H1 (cell line): ENCODE measurements around the gene NUBP2. TPM values are rescaled to one million over a fixed set of nuclear protein-coding genes. Genes with fewer than 3 reads are reported as not detected.

ENCODE experiments used
- CTCF ChIA-PET: fragments of 300-600 bp; sonication (Branson Sonifier 250); formaldehyde crosslinking; loops from one replicate; lab custom pipeline; 2021; ENCODE audit not compliant: partially characterized antibody; lab: Charles Lee
- POLR2A ChIA-PET: fragments of 300-600 bp; sonication (Branson Sonifier 250); formaldehyde crosslinking; loops from one replicate; lab custom pipeline; 2021; ENCODE audit warnings: inconsistent platforms; ENCODE audit not compliant: partially characterized antibody; lab: Charles Lee
- DNase-seq, 2 experiments: peaks; one replicate each; pipeline versions ENCODE4 v3.0.0 to v3.0.0-alpha.2; 2010 to 2022; ENCODE audit warnings: low spot score in 2 of 2, low read depth in 1 of 2, mixed read lengths in 1 of 2
- FAIRE-seq: peaks from 2 replicates; lab custom pipeline; 2011; peaks lifted over from hg19 to GRCh38; lab: Jason Lieb, UNC
- H2AFZ ChIP-seq: 2 replicates; pipeline ENCODE4 v1.8.1; 2012; ENCODE audit warnings: low read length, inconsistent platforms
- H2AK5ac ChIP-seq: 2 replicates; pipeline ENCODE4 v1.6.1; 2013; ENCODE audit warnings: low read depth, low read length
- H2BK120ac ChIP-seq: replicated peaks from 2 replicates; pipeline ENCODE3; 2013; ENCODE audit warnings: low read depth, low read length, inconsistent platforms
- H2BK12ac ChIP-seq: 2 replicates; pipeline ENCODE4 v1.6.1; 2013; ENCODE audit warnings: low read depth, low read length
- H2BK15ac ChIP-seq: 2 replicates; pipeline ENCODE4 v1.6.1; 2013; ENCODE audit warnings: low read length
- H2BK20ac ChIP-seq: 2 replicates; pipeline ENCODE4 v1.6.1; 2013; ENCODE audit warnings: low read length
- H2BK5ac ChIP-seq: 2 replicates; pipeline ENCODE4 v1.6.1; 2013; ENCODE audit warnings: low read depth, low read length
- H3K14ac ChIP-seq: 2 replicates; pipeline ENCODE4 v1.6.1; 2013; ENCODE audit warnings: inconsistent platforms; ENCODE audit not compliant: insufficient read length
- H3K18ac ChIP-seq: 2 replicates; pipeline ENCODE4 v1.6.1; 2013; ENCODE audit warnings: low read length; ENCODE audit errors: extremely low read depth
- H3K23ac ChIP-seq: 2 replicates; pipeline ENCODE4 v1.6.1; 2013; ENCODE audit warnings: inconsistent platforms; ENCODE audit not compliant: insufficient read length
- H3K23me2 ChIP-seq: 2 replicates; pipeline ENCODE4 v1.6.1; 2013; ENCODE audit warnings: low read depth, low read length
- H3K27ac ChIP-seq: 2 replicates; pipeline ENCODE4 v1.6.1; 2011; ENCODE audit warnings: low read depth, low read length, inconsistent platforms
- H3K27me3 ChIP-seq, 4 experiments: replicated peaks in 1 of 4; 1 replicate in 1 of 4; 2 replicates in 3 of 4; pipeline versions ENCODE4 v1.6.1 to v1.8.1; 2011 to 2013; ENCODE audit warnings: low read length in 3 of 4, mild to moderate bottlenecking in 3 of 4, inconsistent platforms in 2 of 4, mixed read lengths in 2 of 4, moderate library complexity in 1 of 4; ENCODE audit not compliant: control insufficient read depth in 3 of 4, insufficient read depth in 3 of 4; ENCODE audit errors: extremely low read depth in 1 of 4
- H3K36me3 ChIP-seq, 4 experiments: 2 replicates each; pipeline versions ENCODE4 v1.6.1 to v1.8.1; 2011 to 2013; ENCODE audit warnings: mild to moderate bottlenecking in 4 of 4, low read length in 3 of 4, moderate library complexity in 2 of 4, control low read depth in 1 of 4, inconsistent platforms in 1 of 4; ENCODE audit not compliant: insufficient read depth in 4 of 4, control insufficient read depth in 2 of 4
- H3K4ac ChIP-seq: replicated peaks from 2 replicates; pipeline ENCODE3; 2013; ENCODE audit warnings: low read length, low read depth, mixed read lengths, inconsistent platforms; ENCODE audit not compliant: insufficient read length
- H3K4me1 ChIP-seq, 4 experiments: replicated peaks in 1 of 4; 1 replicate in 1 of 4; 2 replicates in 3 of 4; pipeline versions ENCODE4 v1.6.1 to v1.8.1; 2011 to 2013; ENCODE audit warnings: low read length in 3 of 4, inconsistent platforms in 2 of 4, mixed read lengths in 1 of 4; ENCODE audit not compliant: insufficient read depth in 4 of 4, control insufficient read depth in 3 of 4
- H3K4me2 ChIP-seq, 2 experiments: 2 replicates each; pipeline versions ENCODE4 v1.6.1 to v1.8.1; 2011 to 2013; ENCODE audit warnings: low read depth in 2 of 2, low read length in 2 of 2, control low read depth in 1 of 2, inconsistent platforms in 1 of 2, mild to moderate bottlenecking in 1 of 2; ENCODE audit not compliant: insufficient read depth in 1 of 2
- H3K4me3 ChIP-seq, 4 experiments: fragments of 200-600, 300-600 bp in 1 of 4; sonication (generic), shearing (Covaris generic), sonication (Bioruptor Twin) in 1 of 4; 2 replicates each; pipeline versions ENCODE4 v1.5.1 to v1.8.1; 2011 to 2016; ENCODE audit warnings: low read length in 4 of 4, low read depth in 3 of 4, control low read depth in 2 of 4, inconsistent platforms in 2 of 4, mild to moderate bottlenecking in 2 of 4, mixed read lengths in 1 of 4, moderate library complexity in 1 of 4; ENCODE audit not compliant: insufficient read depth in 2 of 4; ENCODE audit errors: extremely low read depth in 1 of 4
- H3K56ac ChIP-seq: replicated peaks from 2 replicates; pipeline ENCODE3; 2013; ENCODE audit warnings: low read depth, mild to moderate bottlenecking, mixed read lengths, low read length, inconsistent platforms; ENCODE audit not compliant: insufficient read length
- H3K79me1 ChIP-seq: 2 replicates; pipeline ENCODE4 v1.6.1; 2013; ENCODE audit warnings: low read depth, low read length, control low read depth
- H3K79me2 ChIP-seq, 2 experiments: 2 replicates each; pipeline versions ENCODE4 v1.6.1 to v1.8.1; 2012 to 2013; ENCODE audit warnings: low read length in 2 of 2, mild to moderate bottlenecking in 2 of 2, inconsistent platforms in 1 of 2; ENCODE audit not compliant: insufficient read depth in 2 of 2, control insufficient read depth in 1 of 2
- H3K9ac ChIP-seq, 4 experiments: replicated peaks in 1 of 4; 1 replicate in 1 of 4; 2 replicates in 3 of 4; pipeline versions ENCODE4 v1.6.1 to v1.8.1; 2011 to 2013; ENCODE audit warnings: low read depth in 3 of 4, low read length in 3 of 4, control low read depth in 2 of 4, mild to moderate bottlenecking in 2 of 4, moderate library complexity in 2 of 4, inconsistent platforms in 1 of 4; ENCODE audit errors: extremely low read depth in 1 of 4
- H3K9me3 ChIP-seq, 2 experiments: 2 replicates each; pipeline versions ENCODE4 v1.6.1 to v1.8.1; 2012 to 2013; ENCODE audit warnings: mild to moderate bottlenecking in 2 of 2, moderate library complexity in 2 of 2, control low read depth in 1 of 2, inconsistent platforms in 1 of 2, low read depth in 1 of 2, low read length in 1 of 2, mixed read lengths in 1 of 2; ENCODE audit not compliant: insufficient read depth in 2 of 2
- H4K20me1 ChIP-seq, 2 experiments: replicated peaks in 1 of 2; 2 replicates each; pipeline versions ENCODE3 to v1.8.1; 2011 to 2013; ENCODE audit warnings: inconsistent platforms in 2 of 2, low read length in 2 of 2, mild to moderate bottlenecking in 1 of 2; ENCODE audit not compliant: insufficient read depth in 2 of 2, control insufficient read depth in 1 of 2
- H4K5ac ChIP-seq: 2 replicates; pipeline ENCODE4 v1.6.1; 2013; ENCODE audit warnings: low read length, low read depth, mixed read lengths, inconsistent platforms; ENCODE audit not compliant: insufficient read length
- H4K8ac ChIP-seq: 2 replicates; pipeline ENCODE4 v1.8.0; 2013; ENCODE audit warnings: mild to moderate bottlenecking, moderate library complexity, low read length, inconsistent platforms; ENCODE audit not compliant: insufficient read depth; ENCODE audit errors: extremely low read depth
- H4K91ac ChIP-seq: replicated peaks from 2 replicates; pipeline ENCODE3; 2013; ENCODE audit warnings: low read length, mixed read lengths, inconsistent platforms; ENCODE audit not compliant: insufficient read length
- BCL11A ChIP-seq, 2 experiments: IDR thresholded peaks; one replicate each; pipeline ENCODE4 v1.6.1; 2011; ENCODE audit warnings: low read depth in 2 of 2, low read length in 2 of 2, mild to moderate bottlenecking in 2 of 2
- KDM1A ChIP-seq: fragments of 200-600, 300-600 bp; sonication (generic); IDR thresholded peaks from 2 replicates; pipeline ENCODE4 v1.7.1; 2016; ENCODE audit warnings: mild to moderate bottlenecking, low read length, borderline replicate concordance
- KDM4A ChIP-seq: IDR thresholded peaks from one replicate; pipeline ENCODE4 v1.7.1; 2012; ENCODE audit warnings: low read depth, mild to moderate bottlenecking, moderate library complexity, low read length, inconsistent platforms; ENCODE audit not compliant: severe bottlenecking
- MAFK ChIP-seq: IDR thresholded peaks from 2 replicates; pipeline ENCODE4 v1.6.1; 2012; ENCODE audit warnings: low read depth, mild to moderate bottlenecking, improper control_type of control experiment, low read length
- PHF8 ChIP-seq: fragments of 200-600 bp; sonication (generic); conservative IDR thresholded peaks from 2 replicates; pipeline ENCODE4 v1.7.1; 2012; ENCODE audit warnings: low read depth, mild to moderate bottlenecking, inconsistent platforms, low read length, moderate library complexity
- POU5F1 ChIP-seq: IDR thresholded peaks from 2 replicates; pipeline ENCODE4 v1.6.1; 2011; ENCODE audit warnings: low read depth, mild to moderate bottlenecking, low read length, moderate library complexity
- RBBP5 ChIP-seq: IDR thresholded peaks from 2 replicates; pipeline ENCODE4 v1.7.1; 2012; ENCODE audit warnings: low read depth, mild to moderate bottlenecking, inconsistent platforms, low read length, moderate library complexity, borderline replicate concordance
- RFX5 ChIP-seq: IDR thresholded peaks from 2 replicates; pipeline ENCODE4 v1.6.1; 2011; ENCODE audit warnings: low read depth, low read length, improper control_type of control experiment, borderline replicate concordance
- RXRA ChIP-seq: IDR thresholded peaks from 2 replicates; pipeline ENCODE4 v1.6.1; 2011; ENCODE audit warnings: low read depth, mild to moderate bottlenecking, low read length, moderate library complexity; ENCODE audit not compliant: insufficient read depth
- SP2 ChIP-seq: IDR thresholded peaks from 2 replicates; pipeline ENCODE4 v1.6.1; 2012; ENCODE audit warnings: mild to moderate bottlenecking, low read length, inconsistent platforms
- TAF1 ChIP-seq: IDR thresholded peaks from 2 replicates; pipeline ENCODE4 v1.6.1; 2011; ENCODE audit warnings: mild to moderate bottlenecking, low read depth, low read length
- TEAD4 ChIP-seq: IDR thresholded peaks from 2 replicates; pipeline ENCODE4 v1.6.1; 2012; ENCODE audit warnings: low read depth, low read length, inconsistent platforms, mixed read lengths
- WGBS, 2 experiments: shearing (Covaris generic) in 1 of 2; methylation state at CpG; one replicate each; pipeline versions ENCODE4 v1.1.6 to v1.1.7; 2013 to 2015; ENCODE audit warnings: low lambda C conversion rate in 2 of 2, mixed read lengths in 2 of 2, inconsistent platforms in 1 of 2, low coverage in 1 of 2, missing lambda C conversion rate in 1 of 2; ENCODE audit not compliant: insufficient replicate concordance in 2 of 2, insufficient coverage in 1 of 2, insufficient read length in 1 of 2; ENCODE audit errors: extremely low coverage in 1 of 2, missing lambda C conversion rate in 1 of 2; 5-methylcytosine and 5-hydroxymethylcytosine counted together
- polyA plus RNA-seq, 7 experiments: library from polyadenylated mRNA; depleted of rRNA in 3 of 7; stranded (reverse) in 5 of 7; unstranded in 2 of 7; fragments of >200 nt in 5 of 7; fragments of 200-250 nt in 2 of 7; gene quantifications; 1 replicate in 5 of 7; 2 replicates in 1 of 7; 4 replicates in 1 of 7; pipeline versions ENCODE4 v1.2.1 to v1.2.3, GENCODE V29; 2011 to 2013; ENCODE audit warnings: missing spikeins in 2 of 7, mixed read lengths in 2 of 7
- total RNA-seq: library from RNA; stranded (reverse); fragmentation: NEBNext Ultra II Directional; extraction: Animal tissue kit (Norgen Biotek cat#: 25700); gene quantifications from 2 replicates; pipeline ENCODE4 v1.2.1, GENCODE V29; 2021

The NUBP2 gene
- total and polyA plus RNA-seq, 2 of the 8 experiments (the other 6 are each of a cell fraction or from before 2014, with no cell fraction given), result 70.3 to 96.9 TPM

GRCh38 chr16:1781254-1781653 is 1.5 kb upstream of the NUBP2 start:
- Histone ChIP-seq H2BK12ac (no peak overlapping the region), H2BK20ac (no peak overlapping the region), H3K4me2 (peak overlapping the region; percentile 81 to 92), H3K23me2 (peaks cover 3% of the 10 kb centered on the region; the same call in 1 of the 2 replicates), H3K79me2 (peaks cover 0 to 29% of the 10 kb centered on the region in 2 experiments; a peak in 2 of 4 replicates), H3K23ac (no peak overlapping the region), H3K9me3 (no peaks in the 10 kb centered on the region), H2BK15ac (no peak overlapping the region), H2BK120ac (no peak overlapping the region), H4K5ac (no peak overlapping the region), H3K4ac (no peak overlapping the region), H3K4me1 (peaks cover 0 to 7% (median 4%) of the 10 kb centered on the region in 4 experiments; a peak in 5 of 7 replicates), H3K14ac (no peak overlapping the region), H3K36me3 (peaks cover 0 to 12% (median 5%) of the 10 kb centered on the region in 4 experiments; a peak in 6 of 8 replicates), H3K27ac (no peak overlapping the region), H2AFZ (no peak overlapping the region), H3K79me1 (peaks cover 16% of the 10 kb centered on the region), H3K18ac (no peak overlapping the region), H4K91ac (no peak overlapping the region), H2AK5ac (0 out of 2 replicates have a peak overlapping the region, but pooled peaks have one; percentile 48), H2BK5ac (0 out of 2 replicates have a peak overlapping the region, but pooled peaks have one; percentile 8), H3K4me3 (peak overlapping the region; percentile 63 to 98 (median 76)), H4K8ac (no peak overlapping the region; the same call in 1 of the 2 replicates), H3K9ac (peak overlapping the region in 3 of 4 experiments; percentile 56 to 71 (median 62); a peak in 3 of 7 replicates), H4K20me1 (peaks cover 12 to 34% of the 10 kb centered on the region in 2 experiments), H3K56ac (no peak overlapping the region), H3K27me3 (no peaks in the 10 kb centered on the region)
- CTCF ChIA-PET, result interaction anchor here (0.7 to 1.9 kb wide), 3 partner anchors 9 to 151 kb away, joined by 3 to 8 read pairs (median 4); partner anchors contain the start of genes EME2, MRPS34 and NME3
- POLR2A ChIA-PET, result interaction anchor here (1.0 to 12.0 kb wide), 5 partner anchors 11 to 465 kb away, joined by 3 to 246 read pairs (median 4); partner anchors contain the start of genes EME2, IGFALS, MRPS34 and NME3
- no peak for FAIRE-seq
- WGBS, 2 experiments, result 87% methylated on average over 20 of the region's 20 CpGs; no CpG with 5 or more reads in 1 of the 2 experiments
- no peak for DNase-seq
- TF ChIP-seq KDM4A (no peak), TEAD4 (no peak), TAF1 (no peak), POU5F1 (no peak), MAFK (no peak), SP2 (no peak), RFX5 (no peak), BCL11A (IDR thresholded peaks at IDR 0.05; ENCODE audit: low read depth in 2 of 2, low read length in 2 of 2) (no peak), PHF8 (no peak), KDM1A (no peak), RXRA (no peak), RBBP5 (no peak)
